HepG2 (cell line): ENCODE results near the gene NPB. TPM values are rescaled to one million over a fixed set of nuclear protein-coding genes. Genes with fewer than 3 reads are reported as not detected.

Experiments used
- CHCHD3 ChIP-seq: sonication (generic); formaldehyde crosslinking; IDR thresholded peaks from 2 replicates; pipeline ENCODE4 v1.8.0; 2022; ENCODE audit warnings: mild to moderate bottlenecking, missing genetic modification reagents, moderate library complexity
- DR1 ChIP-seq: sonication (generic); formaldehyde crosslinking; IDR thresholded peaks from 2 replicates; pipeline ENCODE4 v1.8.0; 2021; ENCODE audit warnings: mild to moderate bottlenecking, missing genetic modification reagents, inconsistent platforms
- HNF4A ChIP-seq: sonication (generic); formaldehyde crosslinking; IDR thresholded peaks from 2 replicates; pipeline ENCODE4 v1.4.0; 2020; ENCODE audit warnings: missing genetic modification reagents
- HNF4G ChIP-seq, 2 experiments: sonication (generic) in 1 of 2; formaldehyde crosslinking in 1 of 2; IDR thresholded peaks; 2 replicates each; pipeline versions ENCODE4 v1.4.0 to v1.6.1; 2011 to 2020; ENCODE audit warnings: borderline replicate concordance in 2 of 2, low read depth in 2 of 2, mild to moderate bottlenecking in 2 of 2, low read length in 1 of 2, missing genetic modification reagents in 1 of 2, moderate library complexity in 1 of 2
- MEIS2 ChIP-seq: sonication (generic); formaldehyde crosslinking; IDR thresholded peaks from 2 replicates; pipeline ENCODE4 v1.9.0; 2021; ENCODE audit warnings: mild to moderate bottlenecking, missing genetic modification reagents
- PLRG1 ChIP-seq: fragments of 450-650 bp; conservative IDR thresholded peaks from 2 replicates; pipeline ENCODE4 v1.6.1; 2016
- PTBP1 ChIP-seq: fragments of 200-400 bp; formaldehyde crosslinking; IDR thresholded peaks from 2 replicates; pipeline ENCODE4 v1.6.1; 2018; ENCODE audit warnings: low read length, low read depth; ENCODE audit not compliant: poor library complexity, severe bottlenecking
- RBM22 ChIP-seq: fragments of 200-400 bp; formaldehyde crosslinking; optimal IDR thresholded peaks from 2 replicates; pipeline ENCODE3; 2017; ENCODE audit warnings: mild to moderate bottlenecking, low read length, moderate library complexity
- SP1 ChIP-seq, 2 experiments: fragments of 450-650 bp in 1 of 2; sonication (generic) in 1 of 2; formaldehyde crosslinking in 1 of 2; IDR thresholded peaks; 2 replicates each; pipeline versions ENCODE4 v1.4.0 to v1.6.1; 2016 to 2020; ENCODE audit warnings: missing genetic modification reagents in 1 of 2
- ZKSCAN5 ChIP-seq: sonication (generic); formaldehyde crosslinking; IDR thresholded peaks from 2 replicates; pipeline ENCODE4 v1.5.1; 2020; ENCODE audit warnings: mild to moderate bottlenecking, missing genetic modification reagents
- ZNF121 ChIP-seq: sonication (generic); formaldehyde crosslinking; IDR thresholded peaks from 2 replicates; pipeline ENCODE4 v1.5.0; 2020; ENCODE audit warnings: mild to moderate bottlenecking, missing genetic modification reagents
- ZNF235 ChIP-seq: sonication (generic); formaldehyde crosslinking; IDR thresholded peaks from 2 replicates; pipeline ENCODE4 v1.8.1; 2023; ENCODE audit warnings: mild to moderate bottlenecking, missing genetic modification reagents, borderline replicate concordance
- polyA plus RNA-seq, 8 experiments: library from polyadenylated mRNA; depleted of rRNA in 3 of 8; stranded (reverse) in 7 of 8; unstranded in 1 of 8; fragments of >200 nt; fragmentation: Illumina TruSeq in 4 of 8; extraction: Trizol in 4 of 8; gene quantifications; 2 replicates each; pipeline versions ENCODE4 v1.2.1 to v1.2.3, GENCODE V29; 2011 to 2016; ENCODE audit warnings: low read depth in 4 of 8, missing spikeins in 1 of 8, mixed read lengths in 1 of 8; ENCODE audit not compliant: insufficient read depth in 1 of 8
- total RNA-seq, 5 experiments: library from RNA; depleted of rRNA; stranded (reverse); fragments of >200 nt; fragmentation: Illumina TruSeq; extraction: Trizol; gene quantifications; 2 replicates each; pipeline ENCODE4 v1.2.3, GENCODE V29; 2016; ENCODE audit warnings: low read depth in 1 of 5
- TF ChIP-seq, protein P1 (sequence below): sonication (generic); formaldehyde crosslinking; IDR thresholded peaks from 2 replicates; pipeline ENCODE4 v1.5.0; 2020; ENCODE audit warnings: mild to moderate bottlenecking, missing genetic modification reagents, borderline replicate concordance
- TF ChIP-seq, protein P2 (sequence below): sonication (generic); formaldehyde crosslinking; conservative IDR thresholded peaks from 2 replicates; pipeline ENCODE4 v1.4.0; 2020; ENCODE audit warnings: missing genetic modification reagents
- TF ChIP-seq, protein P3 (sequence below): sonication (generic); formaldehyde crosslinking; IDR thresholded peaks from 2 replicates; pipeline ENCODE4 v1.4.0; 2020; ENCODE audit warnings: mild to moderate bottlenecking, missing genetic modification reagents, borderline replicate concordance

The NPB gene
- total and polyA plus RNA-seq, 2 of the 13 experiments (the other 11 are each of a cell fraction or from before 2014, with no cell fraction given), result 0.11 to 0.93 TPM

DNA sequence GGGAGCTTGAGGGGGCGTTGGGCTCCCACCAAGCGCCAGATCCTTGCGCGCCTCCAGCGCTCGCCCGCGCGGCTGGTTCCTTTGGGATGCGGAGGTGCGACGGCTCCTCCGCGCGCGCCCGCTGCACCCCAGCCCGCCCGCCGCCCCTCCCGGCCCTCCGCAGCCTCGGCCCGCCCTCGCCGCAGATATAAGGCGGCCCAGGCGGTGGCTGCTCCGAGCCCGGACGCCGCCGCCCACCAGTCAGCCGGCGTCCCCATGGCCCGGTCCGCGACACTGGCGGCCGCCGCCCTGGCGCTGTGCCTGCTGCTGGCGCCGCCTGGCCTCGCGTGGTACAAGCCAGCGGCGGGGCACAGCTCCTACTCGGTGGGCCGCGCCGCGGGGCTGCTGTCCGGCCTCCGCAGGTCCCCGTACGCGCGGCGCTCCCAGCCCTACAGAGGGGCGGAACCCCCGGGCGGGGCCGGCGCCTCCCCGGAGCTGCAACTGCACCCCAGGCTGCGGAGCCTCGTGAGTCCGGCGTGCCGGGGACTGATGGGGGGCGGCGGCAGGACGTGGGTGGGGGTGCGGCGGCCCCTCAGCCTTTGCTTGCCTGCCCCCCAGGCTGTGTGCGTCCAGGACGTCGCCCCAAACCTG, at the start of gene NPB (continued):
- TF ChIP-seq, protein P1, sequence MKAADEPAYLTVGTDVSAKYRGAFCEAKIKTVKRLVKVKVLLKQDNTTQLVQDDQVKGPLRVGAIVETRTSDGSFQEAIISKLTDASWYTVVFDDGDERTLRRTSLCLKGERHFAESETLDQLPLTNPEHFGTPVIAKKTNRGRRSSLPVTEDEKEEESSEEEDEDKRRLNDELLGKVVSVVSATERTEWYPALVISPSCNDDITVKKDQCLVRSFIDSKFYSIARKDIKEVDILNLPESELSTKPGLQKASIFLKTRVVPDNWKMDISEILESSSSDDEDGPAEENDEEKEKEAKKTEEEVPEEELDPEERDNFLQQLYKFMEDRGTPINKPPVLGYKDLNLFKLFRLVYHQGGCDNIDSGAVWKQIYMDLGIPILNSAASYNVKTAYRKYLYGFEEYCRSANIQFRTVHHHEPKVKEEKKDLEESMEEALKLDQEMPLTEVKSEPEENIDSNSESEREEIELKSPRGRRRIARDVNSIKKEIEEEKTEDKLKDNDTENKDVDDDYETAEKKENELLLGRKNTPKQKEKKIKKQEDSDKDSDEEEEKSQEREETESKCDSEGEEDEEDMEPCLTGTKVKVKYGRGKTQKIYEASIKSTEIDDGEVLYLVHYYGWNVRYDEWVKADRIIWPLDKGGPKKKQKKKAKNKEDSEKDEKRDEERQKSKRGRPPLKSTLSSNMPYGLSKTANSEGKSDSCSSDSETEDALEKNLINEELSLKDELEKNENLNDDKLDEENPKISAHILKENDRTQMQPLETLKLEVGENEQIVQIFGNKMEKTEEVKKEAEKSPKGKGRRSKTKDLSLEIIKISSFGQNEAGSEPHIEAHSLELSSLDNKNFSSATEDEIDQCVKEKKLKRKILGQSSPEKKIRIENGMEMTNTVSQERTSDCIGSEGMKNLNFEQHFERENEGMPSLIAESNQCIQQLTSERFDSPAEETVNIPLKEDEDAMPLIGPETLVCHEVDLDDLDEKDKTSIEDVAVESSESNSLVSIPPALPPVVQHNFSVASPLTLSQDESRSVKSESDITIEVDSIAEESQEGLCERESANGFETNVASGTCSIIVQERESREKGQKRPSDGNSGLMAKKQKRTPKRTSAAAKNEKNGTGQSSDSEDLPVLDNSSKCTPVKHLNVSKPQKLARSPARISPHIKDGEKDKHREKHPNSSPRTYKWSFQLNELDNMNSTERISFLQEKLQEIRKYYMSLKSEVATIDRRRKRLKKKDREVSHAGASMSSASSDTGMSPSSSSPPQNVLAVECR (CRISPR knock-in tag), result peak; percentile 13; the same call in 1 of the 2 replicates
- TF ChIP-seq ZNF121 (CRISPR knock-in tag), result 0 out of 2 replicates have a peak, but pooled peaks have one; percentile 58
- peak; percentile 12 for TF ChIP-seq RBM22
- peak; percentile 81; the same call in 1 of the 2 replicates for TF ChIP-seq CHCHD3
- no peak for TF ChIP-seq PLRG1
- 0 out of 2 replicates have a peak, but pooled peaks have one; percentile 10 for TF ChIP-seq ZNF235 (CRISPR knock-in tag)
- TF ChIP-seq ZKSCAN5 (CRISPR knock-in tag), result no peak
- TF ChIP-seq DR1, result 0 out of 2 replicates have a peak, but pooled peaks have one; percentile 6
- TF ChIP-seq, protein P2, sequence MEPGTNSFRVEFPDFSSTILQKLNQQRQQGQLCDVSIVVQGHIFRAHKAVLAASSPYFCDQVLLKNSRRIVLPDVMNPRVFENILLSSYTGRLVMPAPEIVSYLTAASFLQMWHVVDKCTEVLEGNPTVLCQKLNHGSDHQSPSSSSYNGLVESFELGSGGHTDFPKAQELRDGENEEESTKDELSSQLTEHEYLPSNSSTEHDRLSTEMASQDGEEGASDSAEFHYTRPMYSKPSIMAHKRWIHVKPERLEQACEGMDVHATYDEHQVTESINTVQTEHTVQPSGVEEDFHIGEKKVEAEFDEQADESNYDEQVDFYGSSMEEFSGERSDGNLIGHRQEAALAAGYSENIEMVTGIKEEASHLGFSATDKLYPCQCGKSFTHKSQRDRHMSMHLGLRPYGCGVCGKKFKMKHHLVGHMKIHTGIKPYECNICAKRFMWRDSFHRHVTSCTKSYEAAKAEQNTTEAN (CRISPR knock-in tag), result peak; percentile 5; the same call in 1 of the 2 replicates
- peak; percentile 53; the same call in 1 of the 2 replicates for TF ChIP-seq MEIS2 (CRISPR knock-in tag)
- TF ChIP-seq SP1 (IDR thresholded peaks at IDR 0.05), result no peak
- TF ChIP-seq SP1 (CRISPR knock-in tag; IDR thresholded peaks at IDR 0.05), result 0 out of 2 replicates have a peak, but pooled peaks have one; percentile 22
- TF ChIP-seq, protein P3, sequence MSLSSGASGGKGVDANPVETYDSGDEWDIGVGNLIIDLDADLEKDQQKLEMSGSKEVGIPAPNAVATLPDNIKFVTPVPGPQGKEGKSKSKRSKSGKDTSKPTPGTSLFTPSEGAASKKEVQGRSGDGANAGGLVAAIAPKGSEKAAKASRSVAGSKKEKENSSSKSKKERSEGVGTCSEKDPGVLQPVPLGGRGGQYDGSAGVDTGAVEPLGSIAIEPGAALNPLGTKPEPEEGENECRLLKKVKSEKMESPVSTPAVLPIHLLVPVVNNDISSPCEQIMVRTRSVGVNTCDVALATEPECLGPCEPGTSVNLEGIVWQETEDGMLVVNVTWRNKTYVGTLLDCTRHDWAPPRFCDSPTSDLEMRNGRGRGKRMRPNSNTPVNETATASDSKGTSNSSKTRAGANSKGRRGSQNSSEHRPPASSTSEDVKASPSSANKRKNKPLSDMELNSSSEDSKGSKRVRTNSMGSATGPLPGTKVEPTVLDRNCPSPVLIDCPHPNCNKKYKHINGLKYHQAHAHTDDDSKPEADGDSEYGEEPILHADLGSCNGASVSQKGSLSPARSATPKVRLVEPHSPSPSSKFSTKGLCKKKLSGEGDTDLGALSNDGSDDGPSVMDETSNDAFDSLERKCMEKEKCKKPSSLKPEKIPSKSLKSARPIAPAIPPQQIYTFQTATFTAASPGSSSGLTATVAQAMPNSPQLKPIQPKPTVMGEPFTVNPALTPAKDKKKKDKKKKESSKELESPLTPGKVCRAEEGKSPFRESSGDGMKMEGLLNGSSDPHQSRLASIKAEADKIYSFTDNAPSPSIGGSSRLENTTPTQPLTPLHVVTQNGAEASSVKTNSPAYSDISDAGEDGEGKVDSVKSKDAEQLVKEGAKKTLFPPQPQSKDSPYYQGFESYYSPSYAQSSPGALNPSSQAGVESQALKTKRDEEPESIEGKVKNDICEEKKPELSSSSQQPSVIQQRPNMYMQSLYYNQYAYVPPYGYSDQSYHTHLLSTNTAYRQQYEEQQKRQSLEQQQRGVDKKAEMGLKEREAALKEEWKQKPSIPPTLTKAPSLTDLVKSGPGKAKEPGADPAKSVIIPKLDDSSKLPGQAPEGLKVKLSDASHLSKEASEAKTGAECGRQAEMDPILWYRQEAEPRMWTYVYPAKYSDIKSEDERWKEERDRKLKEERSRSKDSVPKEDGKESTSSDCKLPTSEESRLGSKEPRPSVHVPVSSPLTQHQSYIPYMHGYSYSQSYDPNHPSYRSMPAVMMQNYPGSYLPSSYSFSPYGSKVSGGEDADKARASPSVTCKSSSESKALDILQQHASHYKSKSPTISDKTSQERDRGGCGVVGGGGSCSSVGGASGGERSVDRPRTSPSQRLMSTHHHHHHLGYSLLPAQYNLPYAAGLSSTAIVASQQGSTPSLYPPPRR, result 0 out of 2 replicates have a peak, but pooled peaks have one; percentile 17
- 0 out of 2 replicates have a peak, but pooled peaks have one; percentile 4 for TF ChIP-seq HNF4A (CRISPR knock-in tag)
- TF ChIP-seq HNF4G (IDR thresholded peaks at IDR 0.05; ENCODE audit: borderline replicate concordance, low read depth, low read length), result no peak
- TF ChIP-seq HNF4G (CRISPR knock-in tag; IDR thresholded peaks at IDR 0.05; ENCODE audit: borderline replicate concordance, low read depth), result peak; percentile 48; the same call in 1 of the 2 replicates
- no peak for TF ChIP-seq PTBP1
